Naive B cell (primary cell): Measurements from ENCODE around the gene PNPLA4. TPM values are rescaled to one million over a fixed set of nuclear protein-coding genes. Genes with fewer than 3 reads are reported as not detected.

ENCODE experiments used
- ATAC-seq, 2 donors: fragments of 150-1000 bp; cut with Tn5 transposase; 2 replicates each; pipeline ENCODE4 v1.10.0; 2021; ENCODE audit warnings: low read depth in 2 of 2, mild to moderate bottlenecking in 2 of 2, moderate library complexity in 2 of 2
- DNase-seq: peaks from one replicate; pipeline ENCODE4 v3.0.0; 2022
- H3K27ac Mint-ChIP-seq, 6 donors: one replicate each; pipeline ENCODE4 v1.8.0; 2020 to 2022; ENCODE audit warnings: mild to moderate bottlenecking in 6 of 6, mixed read lengths in 6 of 6, moderate library complexity in 5 of 6, inconsistent platforms in 2 of 6
- H3K27me3 Mint-ChIP-seq, 3 donors: one replicate each; pipeline ENCODE4 v1.8.0; 2021 to 2022; ENCODE audit warnings: mixed read lengths in 3 of 3, mild to moderate bottlenecking in 1 of 3
- H3K36me3 Mint-ChIP-seq, 2 donors: one replicate each; pipeline ENCODE4 v1.8.0; 2020 to 2022; ENCODE audit warnings: mixed read lengths in 2 of 2, inconsistent platforms in 1 of 2, mild to moderate bottlenecking in 1 of 2
- H3K4me1 Mint-ChIP-seq, 3 donors: one replicate each; pipeline ENCODE4 v1.8.0; 2020 to 2022; ENCODE audit warnings: mixed read lengths in 3 of 3, inconsistent platforms in 1 of 3, mild to moderate bottlenecking in 1 of 3, moderate library complexity in 1 of 3
- H3K4me3 Mint-ChIP-seq, 8 donors: one replicate each; pipeline ENCODE4 v1.8.0; 2020 to 2022; ENCODE audit warnings: mild to moderate bottlenecking in 8 of 8, mixed read lengths in 8 of 8, moderate library complexity in 8 of 8, inconsistent platforms in 2 of 8
- H3K9me3 Mint-ChIP-seq, 7 donors: one replicate each; pipeline ENCODE4 v1.8.0; 2020 to 2022; ENCODE audit warnings: mixed read lengths in 7 of 7, mild to moderate bottlenecking in 5 of 7, inconsistent platforms in 2 of 7, moderate library complexity in 1 of 7
- polyA plus RNA-seq, 6 donors: library from polyadenylated mRNA; unstranded; fragments of 300-500 nt; fragmentation: Illumina TruSeq; gene quantifications; one replicate each; pipeline ENCODE4 v1.2.3, GENCODE V29; 2021; ENCODE audit warnings: low read depth in 6 of 6

Gene PNPLA4, protein sequence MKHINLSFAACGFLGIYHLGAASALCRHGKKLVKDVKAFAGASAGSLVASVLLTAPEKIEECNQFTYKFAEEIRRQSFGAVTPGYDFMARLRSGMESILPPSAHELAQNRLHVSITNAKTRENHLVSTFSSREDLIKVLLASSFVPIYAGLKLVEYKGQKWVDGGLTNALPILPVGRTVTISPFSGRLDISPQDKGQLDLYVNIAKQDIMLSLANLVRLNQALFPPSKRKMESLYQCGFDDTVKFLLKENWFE
- 10 to 100 TPM; 16.3 to 31.9 (median 20.1) TPM for polyA plus RNA-seq

DNA sequence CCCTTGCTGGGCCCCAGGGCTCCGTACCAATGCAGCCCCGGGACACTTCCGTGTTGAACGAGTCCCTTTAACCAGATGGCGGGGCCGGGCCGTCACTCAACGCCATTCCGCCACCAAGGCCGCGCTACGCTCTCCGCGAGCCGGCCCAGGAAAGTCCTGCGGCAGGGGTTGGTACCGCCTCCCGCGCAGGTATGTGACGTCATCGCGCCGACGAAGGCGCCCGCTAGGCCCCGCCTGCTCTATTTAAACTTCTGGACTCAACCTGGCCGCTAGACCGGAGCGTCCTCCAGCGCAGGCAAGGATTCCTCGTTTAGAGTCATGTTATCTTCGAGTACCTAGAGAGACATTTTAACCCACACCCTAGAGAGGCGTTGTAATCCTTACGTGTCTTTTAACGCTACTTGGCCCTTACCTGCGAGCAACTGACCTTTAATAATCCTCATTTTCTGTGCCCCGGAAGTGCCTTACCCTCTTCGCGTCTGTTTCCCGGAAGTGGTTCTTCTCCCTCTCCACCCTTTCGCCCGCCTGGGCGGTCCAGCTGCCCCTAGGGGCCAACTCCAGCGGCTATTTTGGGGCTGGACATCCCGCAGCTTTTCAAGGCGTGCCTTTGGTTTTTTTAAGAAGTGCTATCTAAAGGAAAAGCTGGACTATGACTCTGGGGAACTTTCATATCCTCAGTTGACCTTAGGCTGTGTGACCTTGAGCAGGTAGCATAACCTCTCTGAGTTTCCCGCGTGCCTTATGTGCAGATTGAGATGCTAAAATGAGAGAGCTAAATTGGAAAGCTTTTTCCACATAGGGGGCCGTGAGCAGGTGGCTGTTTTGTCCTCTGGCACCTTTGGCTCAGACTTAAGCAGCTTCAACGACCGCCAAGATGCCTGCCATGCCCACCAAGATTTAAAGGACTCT, at the start of gene PNPLA4:
TSS of gene PNPLA4 (minus strand) at position 155 of the 909 bp plus-strand sequence. CDS start 1,294 bp downstream, outside the sequence.
- Mint-ChIP-seq H3K4me1 (peaks cover 0 to 28% (median 15%) of the 10 kb centered on the region in 3 donors), H3K27me3 (peaks cover 0 to 5% (median 0%) of the 10 kb centered on the region in 3 donors), H3K9me3 (no peaks in the 10 kb centered on the region), H3K36me3 (peaks cover 6 to 8% of the 10 kb centered on the region in 2 donors), H3K27ac (peak within 1 kb of the TSS; percentile 97 to 100 (median 100)), H3K4me3 (peak within 1 kb of the TSS; percentile 89 to 99 (median 96))
- ATAC-seq (peak; percentile 88), DNase-seq (peak; percentile 90)

DNA sequence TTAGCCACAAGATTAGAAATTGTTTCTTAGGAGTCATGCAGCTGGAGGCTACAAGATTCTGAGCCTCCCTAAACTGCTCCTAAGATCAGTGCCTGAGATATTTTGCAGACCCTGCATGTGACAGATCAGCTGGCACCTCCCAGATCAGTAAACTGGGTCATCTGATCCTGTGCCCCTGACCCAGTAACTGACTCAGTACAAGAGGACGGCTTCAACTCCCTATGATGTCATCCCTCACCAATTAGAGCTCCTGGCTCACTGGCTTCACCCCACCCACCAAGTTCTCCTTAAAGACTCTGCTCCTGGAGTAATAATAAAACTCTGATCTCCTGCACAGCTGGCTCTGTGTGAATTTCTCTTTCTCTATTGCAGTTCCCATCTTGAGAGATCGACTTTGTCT, 45.4 kb upstream of the PNPLA4 start:
- DNase-seq (no peak), ATAC-seq (no peak)
- H3K4me1 Mint-ChIP-seq: no peaks in the 10 kb centered on the region
- no peak overlapping the region for H3K27ac Mint-ChIP-seq
- H3K4me3 Mint-ChIP-seq: no peak overlapping the region
- peaks cover 5 to 7% of the 10 kb centered on the region in 2 donors for H3K36me3 Mint-ChIP-seq
- H3K9me3 Mint-ChIP-seq: peaks cover 2 to 17% (median 7%) of the 10 kb centered on the region in 7 donors
- no peaks in the 10 kb centered on the region for H3K27me3 Mint-ChIP-seq

DNA sequence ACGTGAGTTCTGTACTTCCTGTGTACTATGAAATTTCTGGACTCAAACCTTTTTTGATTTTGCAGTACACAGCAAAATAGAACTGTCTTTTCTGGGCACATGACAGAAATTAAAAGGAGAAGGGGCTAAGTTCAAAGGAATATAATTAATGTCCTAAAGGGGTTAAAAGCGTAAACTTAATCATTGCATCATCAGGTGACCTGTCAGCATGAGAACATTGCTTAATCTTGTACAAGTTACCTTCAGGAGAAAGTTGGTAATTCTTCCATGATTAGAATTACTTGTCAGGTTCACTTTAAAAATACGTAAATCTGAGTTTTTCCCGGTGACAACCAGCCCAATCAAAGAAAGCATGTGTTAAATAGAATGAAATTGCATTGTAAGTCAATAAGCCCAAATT, 43.2 kb upstream of the PNPLA4 start:
- Mint-ChIP-seq H3K27ac (no peak overlapping the region), H3K4me1 (no peaks in the 10 kb centered on the region), H3K4me3 (no peak overlapping the region), H3K9me3 (peaks cover 2 to 19% (median 13%) of the 10 kb centered on the region in 7 donors), H3K36me3 (peaks cover 5 to 7% of the 10 kb centered on the region in 2 donors), H3K27me3 (no peaks in the 10 kb centered on the region)
- DNase-seq (no peak), ATAC-seq (no peak)

DNA sequence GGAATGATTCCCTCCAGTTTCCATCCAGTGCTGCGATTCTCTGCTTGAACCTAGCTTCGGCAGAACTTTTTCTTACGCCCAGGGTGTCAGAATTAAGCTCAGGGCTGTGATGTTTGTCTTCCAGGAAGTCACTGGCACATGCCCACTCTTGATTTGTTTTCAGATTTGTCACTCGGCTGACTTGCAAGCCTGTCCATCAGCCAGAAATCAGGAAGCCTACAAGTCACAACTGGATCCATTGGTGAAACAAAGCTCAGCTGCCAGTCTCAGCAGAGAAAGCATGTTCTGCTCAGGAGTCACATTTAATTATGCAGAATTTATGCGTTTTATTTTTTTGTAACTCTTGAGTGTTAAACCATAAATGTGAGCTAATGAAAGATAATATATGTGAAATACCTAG, 38.2 kb upstream of the PNPLA4 start:
- H3K36me3 Mint-ChIP-seq: peaks cover 7 to 8% of the 10 kb centered on the region in 2 donors
- no peak overlapping the region for H3K27ac Mint-ChIP-seq
- no peaks in the 10 kb centered on the region for H3K4me1 Mint-ChIP-seq
- peaks cover 0 to 8% (median 0%) of the 10 kb centered on the region in 3 donors for H3K27me3 Mint-ChIP-seq
- no peak for DNase-seq
- ATAC-seq: no peak
- H3K9me3 Mint-ChIP-seq: peaks cover 2 to 23% (median 13%) of the 10 kb centered on the region in 7 donors
- no peak overlapping the region for H3K4me3 Mint-ChIP-seq

DNA sequence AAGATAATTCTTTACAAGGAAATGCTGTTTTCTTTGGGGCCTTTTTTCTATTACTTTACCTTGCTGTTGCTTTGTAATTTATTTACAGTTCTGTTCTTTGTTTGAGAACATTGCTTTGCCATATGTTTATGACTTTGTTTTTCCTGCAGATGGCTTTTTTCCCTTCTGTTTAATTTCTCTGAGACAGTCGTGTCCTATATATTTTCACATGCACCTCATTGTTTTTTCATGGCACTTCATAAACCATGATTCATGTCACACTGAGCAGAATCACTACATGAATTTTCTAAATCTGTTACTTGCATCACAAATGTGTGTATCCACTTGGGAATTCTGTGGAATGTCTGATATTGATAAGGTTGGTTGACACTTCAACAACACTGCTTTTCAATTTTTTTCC, 33.0 kb upstream of the PNPLA4 start:
- Mint-ChIP-seq H3K36me3 (peaks cover 9 to 17% of the 10 kb centered on the region in 2 donors), H3K9me3 (peaks cover 5 to 29% (median 20%) of the 10 kb centered on the region in 7 donors), H3K27me3 (peaks cover 0 to 25% (median 3%) of the 10 kb centered on the region in 3 donors), H3K4me3 (no peak overlapping the region), H3K27ac (no peak overlapping the region), H3K4me1 (no peaks in the 10 kb centered on the region)
- no peak for DNase-seq
- ATAC-seq: no peak

DNA sequence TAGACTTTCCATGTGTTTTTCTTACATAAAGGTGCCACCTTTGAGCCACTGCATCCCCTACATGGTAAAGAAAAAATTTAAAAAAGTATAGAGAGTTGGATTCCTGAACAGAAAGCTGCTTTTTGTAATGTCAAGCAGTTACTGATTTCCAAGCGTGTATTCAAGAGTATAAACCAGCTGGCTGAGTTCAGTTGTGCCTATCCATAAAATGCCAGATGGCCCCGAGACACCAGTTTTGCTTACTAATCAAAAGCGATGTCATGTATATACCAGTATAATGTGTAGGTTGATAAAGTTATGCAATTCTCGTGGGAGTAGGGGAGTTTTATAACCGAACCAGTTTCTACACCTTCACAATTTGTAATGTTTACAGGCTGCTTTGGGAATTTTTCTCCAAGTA, 26.2 kb upstream of the PNPLA4 start:
- DNase-seq: no peak
- ATAC-seq: no peak
- Mint-ChIP-seq H3K9me3 (peaks cover 5 to 26% (median 17%) of the 10 kb centered on the region in 7 donors), H3K27me3 (peaks cover 0 to 23% (median 3%) of the 10 kb centered on the region in 3 donors), H3K27ac (no peak overlapping the region), H3K4me1 (peaks cover 0 to 3% (median 0%) of the 10 kb centered on the region in 3 donors), H3K36me3 (peaks cover 5 to 17% of the 10 kb centered on the region in 2 donors), H3K4me3 (no peak overlapping the region)

DNA sequence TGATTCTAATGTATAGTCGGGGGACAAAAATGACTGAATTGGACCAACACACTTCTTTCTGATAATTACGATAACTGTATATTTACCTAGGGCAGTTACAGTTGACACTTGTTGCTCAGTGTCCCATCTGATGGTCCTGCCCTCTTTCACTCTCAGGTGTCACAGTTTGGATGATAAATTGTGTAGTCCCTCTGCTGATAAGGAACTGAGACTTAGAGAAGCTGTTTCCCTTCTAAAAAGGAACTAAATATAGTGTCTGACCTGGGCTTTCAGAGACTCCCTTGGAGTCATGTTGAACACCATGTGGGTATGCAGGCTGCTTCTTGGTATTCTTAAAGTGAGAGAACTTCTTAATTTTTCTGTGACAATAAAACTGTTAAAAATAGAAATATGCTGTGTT, 23.7 kb upstream of the PNPLA4 start:
- Mint-ChIP-seq H3K36me3 (peaks cover under 1 to 2% of the 10 kb centered on the region in 2 donors), H3K27ac (no peak overlapping the region), H3K27me3 (peaks cover 0 to 26% (median 0%) of the 10 kb centered on the region in 3 donors), H3K4me3 (no peak overlapping the region), H3K9me3 (peaks cover 0 to 1% (median under 1%) of the 10 kb centered on the region in 7 donors), H3K4me1 (peaks cover 0 to 3% (median 0%) of the 10 kb centered on the region in 3 donors)
- no peak for DNase-seq
- no peak for ATAC-seq

DNA sequence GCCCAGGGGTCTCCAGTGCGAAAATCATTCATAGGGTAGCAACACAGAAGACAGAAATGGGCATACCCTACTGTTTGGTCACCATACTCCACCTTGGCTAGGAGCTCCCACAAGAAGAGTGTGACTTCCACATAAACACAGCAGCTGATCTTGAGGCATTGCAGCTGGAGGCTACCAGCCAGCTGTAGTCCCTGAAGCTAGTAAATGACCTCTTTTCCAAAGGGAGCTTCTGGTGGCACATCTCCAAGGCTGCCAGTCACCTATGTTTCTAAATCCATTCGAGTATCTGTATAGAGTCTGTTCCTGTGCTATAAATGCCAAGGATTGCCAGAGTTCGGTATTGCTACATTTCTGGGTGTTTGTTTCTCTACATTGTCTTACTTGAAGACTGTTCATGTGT, 21.3 kb upstream of the PNPLA4 start:
- no peaks in the 10 kb centered on the region for H3K9me3 Mint-ChIP-seq
- no peak overlapping the region for H3K4me3 Mint-ChIP-seq
- no peaks in the 10 kb centered on the region for H3K36me3 Mint-ChIP-seq
- no peak for DNase-seq
- H3K27me3 Mint-ChIP-seq: peaks cover 0 to 24% (median 0%) of the 10 kb centered on the region in 3 donors
- no peak for ATAC-seq
- H3K4me1 Mint-ChIP-seq: peaks cover 0 to 3% (median 0%) of the 10 kb centered on the region in 3 donors
- no peak overlapping the region for H3K27ac Mint-ChIP-seq

DNA sequence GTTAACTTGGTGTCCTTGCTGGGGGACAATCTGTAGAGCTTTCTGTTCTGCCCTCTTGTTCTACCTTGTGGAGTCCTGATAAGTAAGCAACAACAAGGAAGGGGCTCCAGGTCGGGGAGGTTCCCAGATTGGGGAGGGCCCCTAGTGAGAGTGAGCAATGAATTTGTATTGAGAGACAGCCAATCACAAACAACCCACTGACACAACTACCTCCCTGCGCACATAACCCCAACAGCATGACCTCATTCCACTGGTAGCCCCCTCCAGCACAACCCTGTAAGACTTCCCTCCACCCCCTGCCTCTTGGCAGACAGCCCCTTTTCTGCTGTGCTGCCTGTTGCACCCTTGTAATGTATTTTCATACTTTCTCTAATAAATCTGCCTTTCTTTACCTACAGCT, 19.7 kb upstream of the PNPLA4 start:
- DNase-seq (no peak), ATAC-seq (no peak)
- H3K27me3 Mint-ChIP-seq: peaks cover 0 to 24% (median 0%) of the 10 kb centered on the region in 3 donors
- no peak overlapping the region for H3K27ac Mint-ChIP-seq
- H3K9me3 Mint-ChIP-seq: no peaks in the 10 kb centered on the region
- H3K4me3 Mint-ChIP-seq: no peak overlapping the region
- no peaks in the 10 kb centered on the region for H3K36me3 Mint-ChIP-seq
- H3K4me1 Mint-ChIP-seq: peaks cover 0 to 3% (median 0%) of the 10 kb centered on the region in 3 donors

DNA sequence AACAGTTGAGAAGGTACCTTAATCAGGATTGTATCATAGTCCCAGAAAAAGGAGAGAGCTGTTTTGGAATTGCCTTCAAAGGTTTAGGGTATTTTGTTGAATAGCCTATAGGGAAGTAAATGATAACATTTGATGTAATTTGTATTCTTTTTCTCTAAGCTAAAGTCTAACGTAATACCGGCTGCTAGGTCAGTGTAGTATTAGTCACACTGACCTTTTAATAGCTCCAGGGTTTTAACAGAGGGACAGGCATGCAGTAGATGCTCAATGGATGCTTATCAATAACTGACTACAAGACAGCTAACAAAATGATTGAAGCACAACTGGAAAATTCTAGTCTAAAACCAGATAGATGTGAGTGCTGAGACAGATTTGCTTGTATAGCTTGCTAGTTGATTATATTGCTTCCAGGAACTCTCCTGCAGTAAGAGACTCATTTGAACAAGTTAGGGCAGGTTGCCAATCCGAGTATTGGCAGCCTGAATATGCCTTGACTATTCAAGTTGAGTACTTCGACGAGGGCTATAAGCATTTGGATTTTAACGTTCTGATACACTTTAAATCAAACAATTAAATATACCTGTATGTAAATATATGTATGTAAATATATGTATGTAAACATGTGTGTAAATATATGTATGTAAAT, 16.5 kb upstream of the PNPLA4 start:
- Mint-ChIP-seq H3K9me3 (no peaks in the 10 kb centered on the region), H3K27me3 (peaks cover 0 to 20% (median 0%) of the 10 kb centered on the region in 3 donors), H3K4me3 (no peak overlapping the region), H3K27ac (no peak overlapping the region), H3K36me3 (no peaks in the 10 kb centered on the region), H3K4me1 (no peaks in the 10 kb centered on the region)
- ATAC-seq (no peak), DNase-seq (no peak)

DNA sequence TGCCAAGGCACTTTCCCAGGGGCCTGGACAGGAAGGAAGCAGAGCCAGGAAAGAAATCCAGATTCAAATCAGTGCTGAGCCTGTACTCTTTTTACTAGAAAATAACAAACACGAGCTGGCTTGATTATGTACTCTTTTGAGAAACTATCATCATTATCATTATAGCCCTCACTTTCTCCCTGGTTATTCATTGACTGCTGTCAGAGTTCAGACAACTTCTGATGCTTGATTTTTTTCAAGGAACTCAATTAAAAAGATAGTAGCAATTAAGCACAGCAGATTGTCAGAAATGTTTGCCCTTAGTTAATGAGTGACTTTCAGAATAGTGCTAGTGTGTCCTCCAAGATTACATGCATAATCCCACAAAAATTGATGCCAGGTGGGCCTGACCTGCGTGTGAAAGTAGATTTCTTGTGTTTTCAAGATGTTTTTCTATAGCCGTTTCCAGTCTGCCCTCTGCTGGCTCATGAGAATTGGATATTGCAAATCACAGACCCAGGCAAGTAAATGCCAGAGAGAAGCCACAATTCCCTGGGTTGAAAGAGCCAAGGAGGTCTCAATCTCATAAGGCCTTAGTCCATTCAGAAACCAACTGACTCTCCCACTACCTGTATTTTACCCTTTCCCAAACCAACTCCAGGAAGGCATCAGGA, 14.3 kb upstream of the PNPLA4 start:
- no peak overlapping the region for H3K4me3 Mint-ChIP-seq
- H3K27me3 Mint-ChIP-seq: peaks cover 0 to 4% (median 0%) of the 10 kb centered on the region in 3 donors
- ATAC-seq (no peak), DNase-seq (no peak)
- H3K9me3 Mint-ChIP-seq: no peaks in the 10 kb centered on the region
- H3K27ac Mint-ChIP-seq: peak overlapping the region in 1 of 6 donors; percentile 22
- no peaks in the 10 kb centered on the region for H3K4me1 Mint-ChIP-seq
- H3K36me3 Mint-ChIP-seq: no peaks in the 10 kb centered on the region

DNA sequence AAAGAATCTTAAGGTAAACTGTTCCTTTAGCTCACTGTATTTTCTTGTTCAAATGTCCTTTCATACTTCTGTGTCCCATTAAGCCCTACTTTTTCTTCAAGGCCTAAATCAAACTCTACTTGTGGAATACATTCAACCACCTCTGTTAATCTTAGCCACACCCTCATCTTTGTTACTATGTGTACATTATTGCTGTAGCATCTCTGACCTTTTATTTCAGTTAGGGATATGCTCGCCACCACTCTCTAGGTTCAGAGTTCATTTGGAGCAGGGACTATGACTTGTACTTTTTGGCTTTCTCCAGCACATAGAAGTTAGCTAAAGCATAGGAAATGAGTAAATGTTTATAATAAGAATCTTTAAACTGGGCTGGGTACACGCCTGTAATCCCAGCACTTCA, 6.8 kb upstream of the PNPLA4 start:
- H3K4me3 Mint-ChIP-seq: no peak overlapping the region
- DNase-seq (no peak), ATAC-seq (no peak)
- no peaks in the 10 kb centered on the region for H3K4me1 Mint-ChIP-seq
- no peaks in the 10 kb centered on the region for H3K9me3 Mint-ChIP-seq
- H3K36me3 Mint-ChIP-seq: no peaks in the 10 kb centered on the region
- peaks cover 0 to 5% (median 0%) of the 10 kb centered on the region in 3 donors for H3K27me3 Mint-ChIP-seq
- H3K27ac Mint-ChIP-seq: no peak overlapping the region

DNA sequence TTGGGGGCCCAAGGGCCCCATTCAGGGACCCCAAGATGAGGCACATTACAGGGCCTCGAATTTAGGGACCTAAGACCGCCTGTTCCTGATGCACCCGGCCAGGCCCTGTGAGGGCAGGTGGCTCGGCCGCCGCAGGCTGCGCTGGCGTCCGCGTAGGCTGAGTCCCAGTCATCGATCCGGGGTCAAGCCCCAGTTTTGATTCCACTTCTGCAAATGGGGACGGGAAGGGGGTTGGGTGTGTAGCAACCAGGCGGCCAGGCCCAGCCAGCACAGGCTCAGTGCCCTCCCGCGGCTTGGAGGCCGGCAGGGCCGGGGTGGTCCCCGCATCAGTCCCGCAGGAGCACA, 327 bp downstream of the PNPLA4 start:
- Mint-ChIP-seq H3K9me3 (no peaks in the 10 kb centered on the region), H3K27ac (peak overlapping the region; percentile 97 to 100 (median 100)), H3K27me3 (peaks cover 0 to 5% (median 0%) of the 10 kb centered on the region in 3 donors), H3K36me3 (peaks cover 6 to 8% of the 10 kb centered on the region in 2 donors), H3K4me1 (peaks cover 0 to 28% (median 15%) of the 10 kb centered on the region in 3 donors), H3K4me3 (peak overlapping the region; percentile 89 to 99 (median 96))
- no peak for DNase-seq
- no peak for ATAC-seq
